ENCODE measurements around the gene MYO7B. TPM values are rescaled to one million over a fixed set of nuclear protein-coding genes. Genes with fewer than 3 reads are reported as not detected.
"Not testable (repeated sequence)": the region's sequence is repeated elsewhere in the genome, so short reads cannot be mapped to it uniquely, and the experiment has no call there.

MYO7B gene
- total RNA-seq, 1 experiment from 2014 or later = not detected

DNA sequence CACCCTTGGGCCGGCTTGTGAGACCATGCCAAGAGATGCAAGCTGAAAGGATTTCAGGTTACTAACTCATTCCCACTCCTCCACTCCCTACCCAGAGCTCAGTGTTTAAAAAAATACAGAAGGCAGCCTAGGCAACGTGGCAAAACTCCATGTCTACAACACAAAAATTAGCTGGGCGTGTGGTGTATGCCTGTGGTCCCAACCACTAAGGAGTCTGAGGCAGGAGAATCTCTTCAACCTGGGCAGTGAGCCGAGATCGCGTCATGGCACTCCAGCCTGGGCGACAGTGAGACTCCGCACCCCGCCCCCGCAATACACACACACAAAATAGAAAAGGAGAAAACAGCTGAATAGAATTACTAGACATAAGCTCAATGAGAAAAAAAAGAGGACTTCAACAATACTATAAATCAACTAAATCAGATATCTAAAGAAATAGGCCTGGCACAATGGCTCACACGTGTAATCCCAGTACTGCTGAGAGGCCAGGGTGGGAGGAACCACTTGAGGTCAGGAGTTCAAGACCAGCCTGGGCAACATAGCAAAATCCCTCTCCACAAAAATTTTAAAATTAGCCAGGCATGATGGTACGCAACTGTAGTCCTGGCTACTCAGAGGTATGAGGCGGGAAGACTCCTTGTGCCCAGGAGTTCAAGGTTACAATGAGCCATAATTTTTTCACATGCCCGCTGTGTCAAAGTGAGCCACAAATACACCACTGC is 19.3 kb upstream of the MYO7B start:
- DNase-seq (ENCODE audit: low read depth) = no peak
- in situ Hi-C loops (cut with HindIII; ENCODE audit: low pct_unique_long_range_greater_than_20kb, low sequenced_read_pairs) = no loop called here

DNA sequence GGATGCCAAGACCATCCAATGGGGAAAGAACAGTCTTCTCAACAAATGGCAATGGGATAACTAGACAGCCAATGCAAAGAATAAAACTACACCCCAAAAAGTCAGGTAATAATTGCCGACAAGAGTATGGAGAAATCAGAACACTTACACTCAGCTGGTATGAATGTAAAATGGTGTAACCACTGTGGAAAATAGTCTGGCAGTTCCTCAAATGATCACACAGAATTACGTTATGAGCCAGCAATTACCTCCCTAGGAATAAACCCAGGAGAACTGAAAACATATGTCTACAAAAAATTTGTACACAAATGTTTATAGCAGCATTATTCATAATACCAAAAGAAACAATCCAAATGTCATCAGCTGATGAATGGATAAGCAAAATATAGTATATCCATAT is 18.0 kb upstream of the MYO7B start:
- in situ Hi-C loops (cut with HindIII; ENCODE audit: low pct_unique_long_range_greater_than_20kb, low sequenced_read_pairs) = no loop called here
- no peak for DNase-seq (ENCODE audit: low read depth)

DNA sequence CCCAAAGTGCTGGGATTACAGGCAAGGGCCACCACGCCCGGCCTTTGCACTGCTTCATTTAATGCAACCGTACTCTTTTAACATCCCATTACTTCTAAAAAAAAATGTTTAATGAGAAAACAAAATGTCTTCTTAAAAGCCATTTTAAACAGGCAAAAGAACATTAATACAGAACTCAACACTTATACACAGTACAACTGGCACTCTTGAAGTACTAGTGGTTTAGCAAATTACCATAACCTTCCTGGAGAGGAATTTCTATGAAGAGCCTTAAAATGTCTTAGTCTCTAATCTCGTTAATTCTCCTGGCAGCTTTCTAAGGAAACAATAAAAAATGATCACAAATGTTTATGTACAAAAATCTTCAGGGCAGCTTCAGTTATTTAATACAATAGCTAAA is 15.1 kb upstream of the MYO7B start:
- in situ Hi-C loops (cut with HindIII; ENCODE audit: low pct_unique_long_range_greater_than_20kb, low sequenced_read_pairs) = no loop called here
- no peak for DNase-seq (ENCODE audit: low read depth)

DNA sequence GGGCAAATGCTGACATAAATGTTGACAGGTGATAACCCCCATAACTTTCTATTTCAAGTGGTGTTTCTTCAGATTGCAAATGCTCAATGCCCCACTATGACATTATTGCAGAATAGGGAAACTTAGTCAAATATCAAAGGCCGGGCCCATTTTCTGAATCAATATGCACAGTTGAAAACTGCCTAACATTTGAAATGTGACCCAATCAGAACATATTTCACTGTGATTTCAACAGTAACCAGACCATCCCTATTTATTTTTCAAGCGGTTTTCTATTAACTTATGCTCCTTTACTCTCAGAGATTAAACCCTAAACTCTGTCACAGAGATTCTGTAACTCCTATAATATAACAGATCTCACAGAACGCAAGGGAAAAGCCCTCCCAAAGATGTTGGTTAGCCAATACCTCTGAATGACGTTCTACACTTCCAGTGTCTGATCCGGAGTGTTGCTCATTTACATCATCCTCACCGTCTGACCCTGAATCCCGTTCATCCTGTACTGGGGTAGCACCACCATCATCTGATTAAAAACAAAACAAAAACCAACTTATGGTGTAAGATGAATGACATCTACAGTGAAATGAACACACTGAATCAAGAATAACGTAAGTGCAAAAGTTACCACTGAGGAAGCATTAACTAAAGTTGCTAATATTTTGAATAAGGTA is 12.1 kb upstream of the MYO7B start:
- in situ Hi-C loops (cut with HindIII; ENCODE audit: low pct_unique_long_range_greater_than_20kb, low sequenced_read_pairs) = no loop called here

DNA sequence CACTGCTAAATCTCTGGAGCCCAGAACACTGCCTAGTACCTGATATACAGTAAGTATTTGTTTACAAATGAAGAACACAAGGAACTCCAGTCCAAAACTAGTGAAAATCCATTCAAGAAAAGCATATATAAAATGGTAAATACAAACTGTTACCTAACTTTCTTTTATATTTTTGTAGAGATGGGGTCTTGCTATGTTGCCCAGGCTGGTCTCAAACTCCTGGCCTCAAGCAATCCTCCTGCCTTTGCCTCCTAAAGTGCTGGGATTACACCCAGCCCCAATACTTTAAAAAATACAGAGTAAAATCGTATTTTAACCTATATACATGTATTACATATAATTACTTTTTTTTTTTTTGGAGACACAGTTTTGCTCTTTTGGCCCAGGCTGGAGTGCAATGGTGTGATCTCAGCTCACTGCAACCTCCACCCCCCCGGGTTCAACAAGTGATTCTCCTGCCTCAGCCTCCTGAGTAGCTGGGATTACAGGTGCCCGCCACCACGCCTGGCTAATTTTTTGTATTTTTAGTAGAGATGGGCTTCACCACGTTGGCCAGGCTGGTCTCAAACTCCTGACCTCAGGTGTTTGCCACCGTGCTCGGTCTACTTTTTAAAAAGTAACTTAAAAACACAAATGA is 11.2 kb upstream of the MYO7B start:
- in situ Hi-C loops (cut with HindIII; ENCODE audit: low pct_unique_long_range_greater_than_20kb, low sequenced_read_pairs); DNase-seq (ENCODE audit: low read depth): not testable (repeated sequence)

More for the DNA sequence above, 12.1 kb upstream of the MYO7B start:
- DNase-seq (ENCODE audit: low read depth) = no peak

DNA sequence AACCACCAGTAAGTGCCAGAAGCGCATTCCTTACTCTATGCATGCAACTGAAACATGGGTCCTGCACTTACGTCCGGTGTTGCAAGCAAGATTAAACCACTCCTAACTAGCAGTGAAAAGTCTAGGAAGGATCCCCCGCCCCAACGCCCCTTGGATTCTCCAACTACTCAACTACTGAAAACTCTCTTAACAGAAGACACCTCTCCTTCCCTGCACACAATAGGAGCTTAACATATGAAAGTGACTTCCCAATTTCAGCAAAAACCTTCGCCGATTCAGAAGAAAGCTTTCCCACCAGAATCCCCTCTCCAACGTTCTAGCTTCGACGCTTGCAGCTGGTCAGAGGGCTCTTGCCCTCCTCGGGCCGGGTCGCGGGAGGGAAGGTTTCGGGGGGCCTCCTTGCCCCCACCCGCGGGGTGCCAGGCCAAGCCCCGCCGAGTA is 9.8 kb upstream of the MYO7B start:
- in situ Hi-C loops (cut with HindIII; ENCODE audit: low pct_unique_long_range_greater_than_20kb, low sequenced_read_pairs) = no loop called here
- peak; percentile 42 for DNase-seq (ENCODE audit: low read depth)

DNA sequence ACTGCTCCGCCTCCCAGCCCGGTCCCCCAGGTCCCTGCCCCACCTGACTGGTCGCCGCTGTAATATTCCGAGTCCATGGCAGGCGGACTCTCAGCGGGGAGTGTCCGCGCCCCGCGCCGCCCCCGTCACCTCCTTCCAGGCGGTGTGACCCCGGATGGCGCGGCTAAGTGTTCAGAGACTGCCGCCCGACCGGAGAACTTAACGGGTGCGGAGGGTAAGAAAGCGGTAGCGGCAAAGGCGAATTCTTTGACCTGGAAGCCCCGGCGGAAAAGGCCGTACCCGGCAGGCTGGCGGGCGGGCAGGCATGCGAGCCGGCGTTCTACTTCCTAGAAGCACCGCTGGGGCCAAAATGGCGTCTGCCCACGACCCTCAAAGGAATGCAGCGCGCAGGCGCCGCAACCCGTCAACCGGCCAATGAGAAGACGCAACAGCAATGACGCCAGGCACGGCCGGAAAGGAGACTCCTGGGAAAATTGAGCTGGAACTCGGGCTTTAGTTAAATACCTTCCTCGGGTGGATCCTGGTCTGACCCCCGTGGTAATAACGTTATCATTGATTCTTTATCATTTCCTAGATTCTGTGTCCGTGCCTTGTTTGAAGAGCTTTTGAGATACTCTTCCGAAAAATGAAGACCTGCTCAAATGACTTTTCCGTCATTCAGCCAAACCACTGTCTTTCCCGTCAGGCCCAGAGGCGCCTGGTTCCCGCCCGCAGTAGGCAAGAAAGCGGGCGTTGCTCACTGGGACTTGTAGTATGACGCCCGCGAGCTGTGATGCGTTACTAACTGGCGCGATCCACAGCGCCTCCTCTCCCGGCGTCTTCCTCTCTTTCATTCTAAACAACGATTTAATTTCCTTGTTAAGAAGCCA is 9.1 kb upstream of the MYO7B start, which contains the start of gene IWS1:
Gene IWS1, minus strand, starts transcription at position 358 of the 869 bp plus-strand sequence. Its CDS starts 281 bp downstream, at position 77.
- in situ Hi-C loops (cut with HindIII; ENCODE audit: low pct_unique_long_range_greater_than_20kb, low sequenced_read_pairs) = no loop called here

DNA sequence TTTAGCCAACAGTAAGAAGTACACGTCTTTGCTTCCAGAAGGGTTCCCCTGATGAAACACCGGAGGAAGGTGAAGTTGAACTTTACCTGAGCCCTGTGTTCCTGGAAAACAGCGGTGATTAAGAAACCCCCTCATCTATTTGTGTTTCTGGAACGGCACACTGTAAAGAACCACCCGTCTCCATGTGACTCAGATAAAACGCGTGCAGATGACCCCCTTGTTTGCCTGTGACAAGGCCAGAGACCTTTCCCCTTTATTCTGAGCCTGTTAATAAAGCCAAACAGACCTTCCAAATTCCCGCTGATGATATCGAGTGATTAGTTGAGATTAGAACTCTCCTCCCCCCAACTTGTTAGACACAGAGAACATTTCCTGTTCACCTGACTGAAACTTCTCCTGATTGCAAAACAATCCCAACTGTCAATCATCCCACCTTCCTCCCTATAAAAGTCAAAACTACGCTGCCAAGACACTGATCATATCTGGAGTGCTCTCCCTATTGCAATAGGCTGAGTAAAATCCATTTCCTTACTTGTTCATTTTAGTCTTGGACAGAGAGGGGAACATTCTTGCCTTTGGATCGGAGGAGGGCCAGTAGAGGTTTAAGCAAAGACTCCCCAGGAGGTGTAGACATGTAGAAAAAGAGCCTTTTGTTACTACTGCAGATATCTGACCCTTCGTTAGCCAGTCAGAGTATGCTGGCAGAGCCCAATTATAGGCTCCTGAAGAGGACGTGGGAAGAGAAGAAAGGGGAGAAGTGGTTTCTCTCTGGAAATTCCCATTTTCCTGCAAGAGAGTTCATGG is 8.3 kb upstream of the MYO7B start:
- in situ Hi-C loops (cut with HindIII; ENCODE audit: low pct_unique_long_range_greater_than_20kb, low sequenced_read_pairs) = no loop called here
- DNase-seq (ENCODE audit: low read depth) = no peak

More for the DNA sequence above, 9.1 kb upstream of the MYO7B start, which contains the start of gene IWS1:
- DNase-seq (ENCODE audit: low read depth) = peak; percentile 94

DNA sequence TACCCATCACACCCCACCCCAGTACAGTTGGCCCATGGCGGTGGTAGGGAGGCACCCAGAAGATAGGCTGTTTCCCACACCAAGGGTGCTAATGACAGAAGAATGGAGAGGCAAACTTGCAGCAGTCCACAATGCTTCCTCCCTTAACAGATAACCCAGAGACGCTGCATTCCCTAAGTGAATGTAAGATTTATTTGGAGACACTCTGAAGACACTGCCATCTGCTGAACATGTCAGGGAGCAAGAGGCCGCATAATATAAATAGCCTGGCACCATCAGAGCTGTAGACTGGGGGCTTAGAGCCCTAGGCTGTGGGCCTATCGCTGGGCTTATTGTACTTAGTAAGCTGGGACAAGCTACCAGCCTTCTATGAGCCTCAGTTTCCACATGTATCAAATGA is 7.0 kb upstream of the MYO7B start:
- in situ Hi-C loops (cut with HindIII; ENCODE audit: low pct_unique_long_range_greater_than_20kb, low sequenced_read_pairs) = no loop called here
- DNase-seq (ENCODE audit: low read depth) = no peak

DNA sequence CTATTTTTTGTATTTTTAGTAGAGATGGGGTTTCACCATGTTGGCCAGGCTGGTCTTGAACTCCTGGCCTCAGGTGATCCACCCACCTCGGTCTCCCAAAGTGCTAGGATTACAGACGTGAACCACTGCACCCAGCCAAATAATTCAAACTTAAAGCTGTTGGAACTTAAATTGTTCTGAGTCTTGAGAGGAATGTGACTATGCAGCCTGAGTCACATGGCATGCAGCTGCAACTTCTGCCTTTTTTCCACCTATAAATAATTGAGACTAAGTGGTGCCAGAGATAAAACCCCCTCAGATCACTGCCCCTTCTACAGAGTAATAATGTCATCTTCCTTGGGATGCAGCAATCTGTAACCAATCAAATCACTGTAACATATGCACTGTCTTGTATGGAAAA is 6.1 kb upstream of the MYO7B start:
- DNase-seq (ENCODE audit: low read depth); in situ Hi-C loops (cut with HindIII; ENCODE audit: low pct_unique_long_range_greater_than_20kb, low sequenced_read_pairs): not testable (repeated sequence)

DNA sequence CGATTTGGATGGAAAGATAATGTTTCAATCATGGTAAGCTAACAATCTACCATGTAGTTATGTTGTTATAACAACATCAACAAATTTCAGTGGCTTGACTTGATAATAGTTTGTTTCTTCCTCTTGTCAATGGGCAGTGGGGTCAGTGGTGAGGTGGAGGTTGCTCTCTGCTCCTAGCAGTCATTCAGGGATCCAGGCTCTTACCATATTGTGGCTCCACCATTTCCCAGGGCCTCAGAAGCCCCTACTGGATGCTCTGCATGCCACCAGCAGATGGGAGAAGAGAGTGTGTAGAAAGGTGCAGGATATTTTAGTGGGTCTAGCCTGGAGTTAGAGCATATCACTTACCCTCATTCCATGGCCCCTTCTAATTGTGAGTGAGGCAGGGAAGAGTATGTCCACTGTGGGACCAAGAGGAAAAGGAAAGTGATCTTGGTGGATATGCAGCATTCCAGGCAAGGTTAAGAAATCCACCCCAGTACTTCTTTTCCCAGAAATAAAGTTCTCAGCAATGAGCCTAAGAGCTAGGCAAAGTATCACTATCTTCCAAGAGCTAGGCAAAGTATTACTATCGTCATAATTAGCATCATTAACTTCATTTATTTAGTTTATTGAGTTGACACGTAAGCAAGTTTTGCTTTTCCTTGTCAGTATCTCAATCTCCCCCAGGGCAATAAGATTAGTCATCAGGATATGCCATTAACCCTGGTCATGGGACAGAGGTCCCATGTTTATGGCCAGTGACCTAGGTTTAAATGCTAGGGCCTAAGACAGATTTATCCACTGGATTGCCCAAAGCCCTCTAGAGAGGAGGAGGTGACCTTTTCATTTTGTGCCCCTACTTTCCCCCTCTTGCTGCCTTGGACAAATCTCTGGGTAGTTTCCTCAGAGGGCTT is 5.0 kb upstream of the MYO7B start:
- in situ Hi-C loops (cut with HindIII; ENCODE audit: low pct_unique_long_range_greater_than_20kb, low sequenced_read_pairs) = no loop called here
- peak; percentile 28 for DNase-seq (ENCODE audit: low read depth)

DNA sequence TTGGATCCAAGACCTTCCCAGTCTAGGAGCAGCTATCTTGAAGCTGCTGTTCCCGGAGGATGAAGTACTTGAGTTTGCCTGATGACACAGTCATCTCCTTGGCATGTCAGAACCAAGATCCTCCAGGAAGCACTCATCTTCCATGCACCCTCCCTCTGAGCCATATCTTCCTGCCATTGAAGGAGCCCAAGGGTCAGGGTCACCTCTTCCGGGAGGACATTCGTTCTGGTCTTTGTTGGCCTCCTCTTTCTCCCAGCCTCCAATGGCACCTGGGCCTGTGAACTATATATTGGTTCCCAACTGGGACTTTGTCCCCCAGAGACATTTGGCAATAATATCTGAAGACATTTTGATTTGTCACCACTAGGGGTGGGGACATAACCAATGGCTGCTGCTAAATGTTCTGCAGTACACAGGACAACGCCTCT is 4.2 kb upstream of the MYO7B start:
- in situ Hi-C loops (cut with HindIII; ENCODE audit: low pct_unique_long_range_greater_than_20kb, low sequenced_read_pairs) = no loop called here
- no peak for DNase-seq (ENCODE audit: low read depth)

DNA sequence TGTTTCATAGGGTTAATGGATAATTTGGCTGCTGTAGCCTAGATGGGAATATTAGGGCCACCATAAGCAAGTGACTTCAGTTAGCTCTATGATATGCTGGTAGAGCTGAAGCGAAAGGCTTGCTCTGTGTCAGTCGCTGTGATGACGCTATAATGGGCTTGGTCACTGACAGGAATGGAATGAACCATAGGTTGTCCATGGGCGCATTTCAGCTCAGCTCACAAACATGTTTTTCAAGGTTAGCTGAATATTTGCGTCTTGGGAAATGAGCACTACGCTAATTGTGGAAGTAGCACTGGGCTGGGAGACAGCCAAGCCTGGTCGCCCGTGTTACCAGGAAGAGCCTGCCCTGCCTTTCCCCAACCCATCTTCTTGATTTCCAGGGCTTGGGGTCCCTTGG is 3.2 kb upstream of the MYO7B start:
- DNase-seq (ENCODE audit: low read depth) = no peak
- in situ Hi-C loops (cut with HindIII; ENCODE audit: low pct_unique_long_range_greater_than_20kb, low sequenced_read_pairs) = no loop called here

DNA sequence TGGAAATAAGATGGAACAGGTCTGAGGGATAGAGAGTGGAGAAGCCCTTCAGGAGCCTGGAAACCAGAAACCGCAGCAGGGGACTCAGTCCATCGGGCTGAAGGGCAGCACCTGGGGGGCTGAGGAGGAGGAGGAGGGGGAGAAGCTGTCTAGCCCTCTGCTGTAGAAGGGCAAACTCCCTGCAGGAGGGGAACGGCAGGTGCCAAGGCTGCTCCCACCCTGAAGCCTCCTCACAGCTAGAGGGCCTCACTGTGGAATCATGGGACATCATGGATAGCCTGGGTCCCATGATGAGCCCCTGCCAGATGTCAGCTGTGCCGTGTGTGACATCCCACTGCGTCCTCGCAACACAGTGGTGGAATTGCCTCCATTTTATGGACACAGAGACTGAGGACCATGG is 435 bp downstream of the MYO7B start:
- DNase-seq (ENCODE audit: low read depth) = no peak
- in situ Hi-C loops (cut with HindIII; ENCODE audit: low pct_unique_long_range_greater_than_20kb, low sequenced_read_pairs) = no loop called here

DNA sequence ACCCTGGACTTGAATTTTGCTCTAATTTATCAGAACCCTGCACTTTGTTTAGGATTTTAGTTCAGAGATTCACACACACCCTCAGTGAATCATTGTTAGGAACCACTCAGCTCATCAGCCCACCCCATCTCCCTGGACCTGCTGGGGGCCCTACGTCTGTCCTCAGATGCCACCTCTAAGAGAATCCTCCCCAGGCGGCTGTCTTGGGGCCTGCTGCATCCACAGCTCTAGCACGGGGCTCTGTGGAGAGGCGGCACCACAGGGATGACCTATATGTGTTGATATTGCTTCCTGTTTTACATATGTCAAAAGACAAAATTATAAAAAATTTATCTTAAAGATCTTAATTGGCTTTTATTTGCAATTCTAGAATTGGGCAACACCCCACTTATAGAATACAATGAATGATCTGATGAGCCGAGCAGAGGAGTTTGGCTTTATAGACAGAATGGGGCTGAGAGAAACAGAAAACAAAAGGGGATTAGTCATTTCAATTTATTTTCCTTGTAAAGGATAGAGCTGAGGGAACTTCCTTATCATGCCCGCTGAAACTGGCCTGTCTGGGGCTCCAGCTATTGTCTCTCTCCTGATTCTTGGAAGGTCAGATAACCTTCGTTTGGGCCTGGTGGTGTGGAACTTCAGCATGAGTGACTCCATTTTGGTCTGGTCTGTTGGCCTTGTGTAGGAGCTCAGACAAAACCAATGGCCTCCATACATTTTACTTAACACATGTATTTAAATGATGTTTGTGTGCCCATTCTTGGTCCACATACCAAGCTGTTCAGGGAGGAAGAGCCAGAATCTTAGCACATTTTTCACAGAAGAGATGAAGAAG is 1.4 kb downstream of the MYO7B start:
- no peak for DNase-seq (ENCODE audit: low read depth)
- in situ Hi-C loops (cut with HindIII; ENCODE audit: low pct_unique_long_range_greater_than_20kb, low sequenced_read_pairs) = no loop called here

DNA sequence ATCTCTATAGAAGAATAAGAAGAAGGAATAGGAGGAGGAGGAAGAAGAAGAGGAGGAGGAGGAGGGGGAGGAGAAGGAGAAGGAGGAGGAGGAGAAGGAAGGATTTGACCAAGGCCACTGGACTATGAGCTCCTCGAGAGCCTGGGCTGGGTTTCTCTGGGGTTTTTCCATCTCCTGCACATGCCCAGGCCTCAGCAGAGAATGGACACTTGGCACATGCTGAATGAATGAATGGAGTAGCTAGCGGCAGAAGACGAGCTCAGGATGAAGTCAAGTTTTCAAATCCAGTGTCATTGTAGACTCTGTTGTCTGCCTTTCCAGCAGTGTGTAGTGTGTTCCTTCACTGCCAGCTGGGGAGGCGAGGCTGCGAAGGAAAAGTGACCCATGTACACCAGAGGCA is 2.2 kb downstream of the MYO7B start:
- in situ Hi-C loops (cut with HindIII; ENCODE audit: low pct_unique_long_range_greater_than_20kb, low sequenced_read_pairs) = no loop called here
- DNase-seq (ENCODE audit: low read depth) = no peak
